Hepatocyte (in vitro differentiated cells): ENCODE measurements around the gene PAN3.

Source experiments
- EZH2 ChIP-seq: fragments of 200-600 bp; sonication (generic); IDR thresholded peaks from 2 replicates; pipeline ENCODE4 v1.6.1; 2016; ENCODE audit warnings: antibody characterized with exemption, mild to moderate bottlenecking, borderline replicate concordance
- EZH2phosphoT487 ChIP-seq: fragments of 200-600 bp; sonication (generic); IDR thresholded peaks from one replicate; pipeline ENCODE4 v1.6.1; 2018; ENCODE audit warnings: antibody characterized with exemption, mild to moderate bottlenecking, low read depth, moderate library complexity; ENCODE audit not compliant: unreplicated experiment, severe bottlenecking
- TF ChIP-seq, protein P1 (sequence below): fragments of 200-600 bp; sonication (generic); IDR thresholded peaks from 2 replicates; pipeline ENCODE4 v1.5.1; 2016; ENCODE audit warnings: antibody characterized with exemption, mild to moderate bottlenecking; ENCODE audit not compliant: poor library complexity

DNA sequence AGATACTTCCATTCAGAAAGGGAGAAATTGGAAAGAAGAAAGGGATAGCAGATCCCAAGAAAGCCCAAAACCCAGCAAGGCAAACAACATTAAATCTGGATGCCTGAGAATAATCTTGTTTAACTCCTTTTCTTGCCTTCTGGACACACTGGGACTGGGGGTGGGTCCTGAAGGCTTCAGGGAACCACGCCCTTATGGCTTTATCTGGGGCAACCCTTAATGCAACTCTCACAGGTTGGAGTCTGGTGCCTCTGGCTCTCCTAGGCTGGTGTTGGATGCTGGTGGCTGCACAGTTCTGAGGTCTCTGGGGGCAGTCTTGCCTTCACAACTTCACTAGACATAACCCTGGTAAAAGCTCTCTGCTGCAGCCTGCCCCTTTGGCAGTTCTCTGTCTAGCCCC lies 27.9 kb downstream of the PAN3 start:
- TF ChIP-seq, protein P1, sequence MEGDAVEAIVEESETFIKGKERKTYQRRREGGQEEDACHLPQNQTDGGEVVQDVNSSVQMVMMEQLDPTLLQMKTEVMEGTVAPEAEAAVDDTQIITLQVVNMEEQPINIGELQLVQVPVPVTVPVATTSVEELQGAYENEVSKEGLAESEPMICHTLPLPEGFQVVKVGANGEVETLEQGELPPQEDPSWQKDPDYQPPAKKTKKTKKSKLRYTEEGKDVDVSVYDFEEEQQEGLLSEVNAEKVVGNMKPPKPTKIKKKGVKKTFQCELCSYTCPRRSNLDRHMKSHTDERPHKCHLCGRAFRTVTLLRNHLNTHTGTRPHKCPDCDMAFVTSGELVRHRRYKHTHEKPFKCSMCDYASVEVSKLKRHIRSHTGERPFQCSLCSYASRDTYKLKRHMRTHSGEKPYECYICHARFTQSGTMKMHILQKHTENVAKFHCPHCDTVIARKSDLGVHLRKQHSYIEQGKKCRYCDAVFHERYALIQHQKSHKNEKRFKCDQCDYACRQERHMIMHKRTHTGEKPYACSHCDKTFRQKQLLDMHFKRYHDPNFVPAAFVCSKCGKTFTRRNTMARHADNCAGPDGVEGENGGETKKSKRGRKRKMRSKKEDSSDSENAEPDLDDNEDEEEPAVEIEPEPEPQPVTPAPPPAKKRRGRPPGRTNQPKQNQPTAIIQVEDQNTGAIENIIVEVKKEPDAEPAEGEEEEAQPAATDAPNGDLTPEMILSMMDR: no peak
- no peak for TF ChIP-seq EZH2
- TF ChIP-seq EZH2phosphoT487: no peak
